HL-60 (cell line): ENCODE data around the gene TESMIN.

Experiments
- GABPA ChIP-seq: IDR thresholded peaks from 2 replicates; pipeline ENCODE4 v1.6.1; 2012; ENCODE audit warnings: low read depth
- POLR2AphosphoS5 ChIP-seq: IDR thresholded peaks from 2 replicates; pipeline ENCODE4 v1.6.1; 2012; ENCODE audit warnings: low read depth
- REST ChIP-seq: IDR thresholded peaks from 2 replicates; pipeline ENCODE4 v1.6.1; 2012; ENCODE audit warnings: low read depth; ENCODE audit not compliant: insufficient replicate concordance
- TF ChIP-seq, protein P1 (sequence below): IDR thresholded peaks from one replicate; pipeline ENCODE4 v1.5.1; 2011; ENCODE audit warnings: low read length, control low read depth, inconsistent platforms; ENCODE audit not compliant: insufficient read depth

DNA sequence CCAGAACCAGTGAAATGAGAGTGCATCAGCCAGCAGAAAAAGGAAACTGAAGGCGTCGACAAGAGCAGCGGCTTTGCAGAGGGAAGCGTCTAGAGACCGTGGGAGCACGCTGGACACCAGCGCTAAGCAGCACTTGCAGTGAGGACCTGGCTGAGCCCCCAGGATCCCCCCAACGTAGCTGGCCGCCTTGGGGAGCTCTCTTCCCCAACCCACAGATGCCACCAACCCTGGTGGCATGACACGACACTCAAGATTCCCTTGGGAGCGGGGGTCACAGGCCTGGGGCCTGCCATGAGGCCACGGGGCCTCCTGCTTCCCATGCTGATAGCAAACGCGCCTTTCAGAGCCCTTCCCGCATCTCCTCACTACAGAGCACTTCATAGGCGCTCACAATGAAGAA is 13.4 kb upstream of the TESMIN start:
- TF ChIP-seq, protein P1, sequence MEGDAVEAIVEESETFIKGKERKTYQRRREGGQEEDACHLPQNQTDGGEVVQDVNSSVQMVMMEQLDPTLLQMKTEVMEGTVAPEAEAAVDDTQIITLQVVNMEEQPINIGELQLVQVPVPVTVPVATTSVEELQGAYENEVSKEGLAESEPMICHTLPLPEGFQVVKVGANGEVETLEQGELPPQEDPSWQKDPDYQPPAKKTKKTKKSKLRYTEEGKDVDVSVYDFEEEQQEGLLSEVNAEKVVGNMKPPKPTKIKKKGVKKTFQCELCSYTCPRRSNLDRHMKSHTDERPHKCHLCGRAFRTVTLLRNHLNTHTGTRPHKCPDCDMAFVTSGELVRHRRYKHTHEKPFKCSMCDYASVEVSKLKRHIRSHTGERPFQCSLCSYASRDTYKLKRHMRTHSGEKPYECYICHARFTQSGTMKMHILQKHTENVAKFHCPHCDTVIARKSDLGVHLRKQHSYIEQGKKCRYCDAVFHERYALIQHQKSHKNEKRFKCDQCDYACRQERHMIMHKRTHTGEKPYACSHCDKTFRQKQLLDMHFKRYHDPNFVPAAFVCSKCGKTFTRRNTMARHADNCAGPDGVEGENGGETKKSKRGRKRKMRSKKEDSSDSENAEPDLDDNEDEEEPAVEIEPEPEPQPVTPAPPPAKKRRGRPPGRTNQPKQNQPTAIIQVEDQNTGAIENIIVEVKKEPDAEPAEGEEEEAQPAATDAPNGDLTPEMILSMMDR, result no peak
- TF ChIP-seq REST, result no peak
- no peak for TF ChIP-seq POLR2AphosphoS5
- no peak for TF ChIP-seq GABPA
